AG04449 (cell line): ENCODE data around the gene NSDHL.

ENCODE experiments used
- CTCF ChIA-PET: fragments of 350-600 bp; formaldehyde crosslinking; extraction: SDS; loops from one replicate; lab custom pipeline; 2021; ENCODE audit warnings: antibody characterized with exemption; lab: Yijun Ruan, JAX
- POLR2A ChIA-PET: fragments of 400-600, 350-600 bp; formaldehyde crosslinking; extraction: SDS; loops from one replicate; lab custom pipeline; 2020; ENCODE audit warnings: antibody characterized with exemption, inconsistent platforms; lab: Yijun Ruan, JAX
- DNase-seq: peaks from one replicate; pipeline ENCODE4 v3.0.0-alpha.2; 2010; ENCODE audit warnings: low read depth, low spot score
- H3K4me3 ChIP-seq: 2 replicates; pipeline ENCODE4 v1.5.1; 2011; ENCODE audit warnings: low read depth, mild to moderate bottlenecking, control low read depth, low read length
- TF ChIP-seq, protein P1 (sequence below): IDR thresholded peaks from one replicate; pipeline ENCODE4 v1.5.1; 2011; ENCODE audit warnings: mild to moderate bottlenecking, moderate library complexity, low read length, control low read depth, inconsistent platforms; ENCODE audit not compliant: insufficient read depth; ENCODE audit errors: missing control alignments

NSDHL gene

DNA sequence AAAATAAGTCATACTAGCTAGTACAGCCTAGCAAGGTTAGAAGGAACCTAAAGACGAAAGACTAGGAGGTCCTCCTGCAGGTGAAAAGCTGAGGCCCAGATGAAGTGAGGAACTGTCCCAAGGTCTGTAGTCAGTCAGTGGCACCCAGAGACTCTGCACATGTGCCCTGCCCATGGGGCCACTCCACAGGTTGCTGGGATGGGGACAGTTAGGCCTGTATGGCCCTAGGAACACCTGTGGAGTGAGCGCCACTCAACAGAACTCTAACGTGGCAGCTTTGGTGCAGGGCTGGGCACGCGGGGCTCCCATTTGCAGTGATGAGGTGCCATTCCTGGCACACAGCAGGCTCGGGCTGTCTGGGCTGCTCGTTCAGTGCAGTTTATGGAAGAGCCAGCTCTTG is 81.8 kb downstream of the NSDHL start:
- POLR2A ChIA-PET: no interaction called here
- CTCF ChIA-PET: interaction anchor here (1.1 kb wide), 1 partner anchor 13 kb away, joined by 5 read pairs; no protein-coding TSS in a partner anchor

DNA sequence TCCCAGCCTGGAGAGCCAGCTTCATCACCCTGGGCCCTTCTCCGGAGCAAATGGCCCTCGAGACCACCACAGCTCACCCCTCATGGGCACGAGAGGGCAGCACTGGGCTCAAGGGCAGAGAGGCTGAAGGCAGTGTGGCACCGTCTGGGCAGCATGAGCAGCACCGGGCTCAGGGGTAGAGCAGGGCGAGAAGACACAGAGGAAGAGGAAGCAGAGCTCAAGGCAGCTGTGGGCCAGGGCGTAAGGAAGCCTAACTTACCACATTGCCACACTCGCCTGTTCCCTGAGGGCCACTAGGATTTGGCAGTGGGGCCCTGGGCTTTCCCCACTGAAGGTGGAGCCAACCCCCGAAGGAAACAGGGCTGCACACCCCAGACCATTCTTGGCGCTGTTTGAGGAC is 82.5 kb downstream of the NSDHL start:
- POLR2A ChIA-PET: no interaction called here
- TF ChIP-seq, protein P1, sequence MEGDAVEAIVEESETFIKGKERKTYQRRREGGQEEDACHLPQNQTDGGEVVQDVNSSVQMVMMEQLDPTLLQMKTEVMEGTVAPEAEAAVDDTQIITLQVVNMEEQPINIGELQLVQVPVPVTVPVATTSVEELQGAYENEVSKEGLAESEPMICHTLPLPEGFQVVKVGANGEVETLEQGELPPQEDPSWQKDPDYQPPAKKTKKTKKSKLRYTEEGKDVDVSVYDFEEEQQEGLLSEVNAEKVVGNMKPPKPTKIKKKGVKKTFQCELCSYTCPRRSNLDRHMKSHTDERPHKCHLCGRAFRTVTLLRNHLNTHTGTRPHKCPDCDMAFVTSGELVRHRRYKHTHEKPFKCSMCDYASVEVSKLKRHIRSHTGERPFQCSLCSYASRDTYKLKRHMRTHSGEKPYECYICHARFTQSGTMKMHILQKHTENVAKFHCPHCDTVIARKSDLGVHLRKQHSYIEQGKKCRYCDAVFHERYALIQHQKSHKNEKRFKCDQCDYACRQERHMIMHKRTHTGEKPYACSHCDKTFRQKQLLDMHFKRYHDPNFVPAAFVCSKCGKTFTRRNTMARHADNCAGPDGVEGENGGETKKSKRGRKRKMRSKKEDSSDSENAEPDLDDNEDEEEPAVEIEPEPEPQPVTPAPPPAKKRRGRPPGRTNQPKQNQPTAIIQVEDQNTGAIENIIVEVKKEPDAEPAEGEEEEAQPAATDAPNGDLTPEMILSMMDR: no peak

More for the DNA sequence above, 81.8 kb downstream of the NSDHL start:
- TF ChIP-seq, protein P1: no peak
- DNase-seq: no peak
- H3K4me3 ChIP-seq: no peak overlapping the region

DNA sequence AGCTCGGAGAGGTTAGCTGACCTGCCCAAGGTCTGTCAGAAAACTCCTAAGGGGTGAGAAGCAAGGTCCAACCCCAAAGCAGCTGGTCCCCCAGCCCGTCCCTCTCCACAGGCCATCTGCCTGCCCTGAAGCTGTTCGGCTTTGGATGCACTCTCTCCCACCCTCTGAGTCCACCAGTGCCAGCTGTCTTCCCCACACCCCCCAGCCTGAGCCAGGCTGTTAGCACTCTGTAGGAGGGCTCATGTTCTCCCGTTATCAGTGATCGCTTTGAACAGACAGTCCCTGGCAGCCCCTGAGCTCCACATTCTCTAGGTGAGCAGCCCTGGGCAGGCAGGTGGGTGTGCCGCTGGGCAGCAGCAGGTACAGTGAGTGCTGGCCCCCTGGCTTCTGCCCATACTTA is 83.0 kb downstream of the NSDHL start:
- ChIA-PET POLR2A (no interaction called here), CTCF (interaction anchor here (1.2 to 2.9 kb wide), 3 partner anchors 9 to 14 kb away, joined by 3 to 18 read pairs (median 5); no protein-coding TSS in a partner anchor)
- TF ChIP-seq, protein P1: no peak
- DNase-seq: no peak
- no peak overlapping the region for H3K4me3 ChIP-seq

More for the DNA sequence above, 82.5 kb downstream of the NSDHL start:
- no peak overlapping the region for H3K4me3 ChIP-seq
- CTCF ChIA-PET: interaction anchor here (1.1 to 2.9 kb wide), 4 partner anchors 8 to 13 kb away, joined by 3 to 18 read pairs (median 5); no protein-coding TSS in a partner anchor
- DNase-seq: no peak

DNA sequence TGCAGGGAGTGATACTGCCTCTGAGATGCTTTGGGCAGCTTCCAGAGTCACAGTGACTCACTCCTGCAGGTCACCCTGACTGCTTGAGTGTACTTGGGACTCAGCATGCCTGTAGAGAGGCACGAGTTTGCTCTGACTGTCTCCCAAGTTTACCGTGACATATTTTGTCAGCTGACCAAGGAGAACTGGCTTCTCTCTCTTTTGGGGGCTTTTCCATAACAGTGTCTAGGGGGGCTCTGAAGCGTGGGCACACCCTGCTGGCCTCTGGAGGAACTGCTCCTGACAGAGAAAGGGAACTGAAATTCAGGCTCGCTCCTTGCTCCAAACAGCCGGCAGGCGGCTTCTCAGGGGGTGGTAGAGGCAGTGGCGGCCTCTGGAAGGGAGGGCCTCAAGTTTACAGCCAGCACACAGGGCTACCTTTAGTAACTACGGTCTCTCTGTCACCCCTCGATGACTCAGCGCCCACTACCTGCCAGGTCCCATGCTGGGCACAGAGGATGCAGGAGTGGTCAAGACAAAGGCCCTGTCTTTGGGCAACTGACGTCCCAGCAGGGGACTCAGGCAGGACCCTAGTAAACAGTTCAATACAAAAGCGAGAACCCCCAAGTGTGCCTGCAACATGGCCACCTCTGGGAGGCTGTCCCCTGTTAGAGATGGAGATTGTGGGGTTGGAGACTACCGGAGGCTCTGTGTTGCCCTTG is 84.8 kb downstream of the NSDHL start:
- POLR2A ChIA-PET: no interaction called here
- TF ChIP-seq, protein P1: peak; percentile 49
- peak; percentile 9 for DNase-seq
- CTCF ChIA-PET: interaction anchor here (1.4 to 2.9 kb wide), 4 partner anchors 10 to 26 kb away, joined by 3 to 18 read pairs (median 7); no protein-coding TSS in a partner anchor
- no peak overlapping the region for H3K4me3 ChIP-seq

DNA sequence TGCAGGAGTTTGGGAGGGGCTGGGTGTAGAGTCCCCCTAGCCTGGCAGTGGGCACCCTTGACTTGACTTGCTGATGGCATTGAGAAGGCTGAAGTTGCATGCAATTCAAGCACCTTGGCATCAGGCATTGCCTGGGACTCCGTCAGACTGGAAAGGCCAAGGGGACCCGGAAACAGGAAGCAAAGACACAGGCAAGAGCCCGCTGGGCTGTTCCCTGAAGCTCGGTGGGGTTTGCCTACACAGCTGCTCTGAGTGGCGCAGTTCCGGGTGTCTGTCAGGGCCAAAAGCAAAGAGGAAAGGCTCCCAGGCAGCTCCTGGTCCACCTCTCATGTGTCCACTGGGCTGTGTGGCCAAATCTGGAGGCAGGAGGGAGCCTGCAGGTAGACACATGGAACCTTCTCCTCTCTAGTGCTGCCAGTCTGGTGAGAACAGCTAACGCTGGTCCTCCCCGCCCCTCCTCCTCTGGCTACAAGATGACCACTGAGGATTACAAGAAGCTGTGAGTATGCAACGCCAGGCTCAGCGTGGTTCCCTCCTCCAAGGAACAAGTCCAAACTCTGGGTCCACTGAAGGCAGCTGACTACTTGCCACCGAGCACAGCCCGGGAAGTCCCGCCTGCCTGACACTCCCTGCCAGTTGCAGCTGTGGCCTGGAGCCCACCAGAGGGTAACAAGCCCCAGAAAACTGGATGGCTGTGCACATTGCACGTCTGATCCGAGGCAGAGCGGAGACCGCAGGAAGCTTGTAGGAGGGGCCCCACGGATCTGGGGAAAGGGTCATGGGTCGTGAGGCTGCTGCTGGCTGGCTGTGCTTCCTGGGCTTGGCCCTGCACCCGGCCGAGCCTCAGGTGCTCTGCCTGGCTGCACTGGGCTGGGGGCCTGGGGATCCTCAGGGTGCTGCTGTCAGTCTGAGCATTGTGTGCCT is 87.1 kb downstream of the NSDHL start:
- TF ChIP-seq, protein P1: no peak
- DNase-seq: no peak
- POLR2A ChIA-PET: no interaction called here
- CTCF ChIA-PET: interaction anchor here (0.6 to 3.2 kb wide), 4 partner anchors 9 to 24 kb away, joined by 3 to 16 read pairs (median 10); no protein-coding TSS in a partner anchor
- no peak overlapping the region for H3K4me3 ChIP-seq

DNA sequence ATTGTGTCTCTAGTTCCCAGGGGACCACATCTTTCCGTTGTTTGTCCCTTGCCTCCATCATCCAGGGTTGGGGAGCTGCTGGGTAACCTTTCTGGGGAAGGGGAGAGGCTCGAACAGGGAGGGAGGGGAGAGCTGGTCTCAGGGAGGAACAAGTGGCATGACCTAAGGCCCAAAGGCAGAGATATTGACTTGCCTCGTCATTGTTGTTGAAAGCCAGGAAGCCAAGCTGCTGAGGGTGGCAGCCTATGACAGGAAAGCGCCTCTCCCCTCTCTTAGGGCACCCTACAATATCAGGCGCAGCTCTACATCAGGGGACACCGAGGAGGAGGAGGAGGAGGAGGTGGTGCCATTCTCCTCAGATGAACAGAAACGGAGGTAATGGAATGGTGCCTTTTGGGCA is 87.8 kb downstream of the NSDHL start:
- TF ChIP-seq, protein P1: no peak
- ChIA-PET CTCF (interaction anchor here (3.2 kb wide), 2 partner anchors 8 to 14 kb away, joined by 15 to 16 read pairs; no protein-coding TSS in a partner anchor), POLR2A (no interaction called here)
- DNase-seq: no peak
- H3K4me3 ChIP-seq: no peak overlapping the region
